DMS79 (cell line): ENCODE results near the gene ATXN7.

ENCODE experiments used
- DNase-seq: peaks from one replicate; lab custom pipeline; 2025; lab: John Stamatoyannopoulos, UW

Gene ATXN7

GRCh38 chr3:63990733-63991132, 127.1 kb downstream of the ATXN7 start:
- DNase-seq, result no peak

GRCh38 chr3:63991666-63992065, 128.0 kb downstream of the ATXN7 start:
- no peak for DNase-seq

GRCh38 chr3:63992516-63993209, 129.0 kb downstream of the ATXN7 start:
- DNase-seq, result no peak

GRCh38 chr3:63993653-63994079, 130.0 kb downstream of the ATXN7 start:
- DNase-seq, result peak; percentile 6

- DNase-seq, result no peak
These were observed 131.4 kb downstream of the ATXN7 start for GRCh38 chr3:63995086-63995485.

GRCh38 chr3:63998852-63999754, 135.4 kb downstream of the ATXN7 start:
- DNase-seq, result no peak

GRCh38 chr3:64000453-64001055, 136.9 kb downstream of the ATXN7 start:
- DNase-seq, result no peak

GRCh38 chr3:64002233-64002632, 138.6 kb downstream of the ATXN7 start:
- no peak for DNase-seq

GRCh38 chr3:64003589-64003988, 139.9 kb downstream of the ATXN7 start:
- DNase-seq, result no peak

GRCh38 chr3:64008017-64008416, 144.3 kb downstream of the ATXN7 start:
- DNase-seq, result no peak

- DNase-seq, result no peak
These were observed 145.1 kb downstream of the ATXN7 start for GRCh38 chr3:64008487-64009351.

- DNase-seq, result no peak
These were observed 145.9 kb downstream of the ATXN7 start for GRCh38 chr3:64009528-64009927.

GRCh38 chr3:64010199-64010598, 146.5 kb downstream of the ATXN7 start:
- no peak for DNase-seq

GRCh38 chr3:64011685-64012084, 148.0 kb downstream of the ATXN7 start:
- DNase-seq, result no peak

GRCh38 chr3:64016941-64017620, 153.4 kb downstream of the ATXN7 start:
- no peak for DNase-seq

- DNase-seq, result no peak
These were observed 155.6 kb downstream of the ATXN7 start for GRCh38 chr3:64019271-64019670.

- DNase-seq, result no peak
These were observed 156.2 kb downstream of the ATXN7 start for GRCh38 chr3:64019879-64020278.

GRCh38 chr3:64021922-64022321, 158.3 kb downstream of the ATXN7 start:
- DNase-seq, result no peak

GRCh38 chr3:64022451-64023186, 159.0 kb downstream of the ATXN7 start:
- DNase-seq, result no peak

GRCh38 chr3:64023187-64023860, 159.7 kb downstream of the ATXN7 start, which contains the start of gene PSMD6:
Gene PSMD6, minus strand, starts transcription at chr3:64023494. Its CDS starts 75 bp downstream, at chr3:64023419.
- DNase-seq, result no peak
